GM21515 (cell line): ENCODE results near the gene MTMR3.

ENCODE experiments used
- ATAC-seq: cut with Tn5 transposase; IDR thresholded peaks from one replicate; pipeline ENCODE4 v1.9.1; 2021; ENCODE audit not compliant: unreplicated experiment

The MTMR3 gene

GRCh38 chr22:29914165-29914564 is 31.2 kb downstream of the MTMR3 start:
- no peak for ATAC-seq

- no peak for ATAC-seq
Observed at GRCh38 chr22:29914991-29915533, 32.1 kb downstream of the MTMR3 start.

- no peak for ATAC-seq
Observed at GRCh38 chr22:29916007-29916544, 33.1 kb downstream of the MTMR3 start.

DNA sequence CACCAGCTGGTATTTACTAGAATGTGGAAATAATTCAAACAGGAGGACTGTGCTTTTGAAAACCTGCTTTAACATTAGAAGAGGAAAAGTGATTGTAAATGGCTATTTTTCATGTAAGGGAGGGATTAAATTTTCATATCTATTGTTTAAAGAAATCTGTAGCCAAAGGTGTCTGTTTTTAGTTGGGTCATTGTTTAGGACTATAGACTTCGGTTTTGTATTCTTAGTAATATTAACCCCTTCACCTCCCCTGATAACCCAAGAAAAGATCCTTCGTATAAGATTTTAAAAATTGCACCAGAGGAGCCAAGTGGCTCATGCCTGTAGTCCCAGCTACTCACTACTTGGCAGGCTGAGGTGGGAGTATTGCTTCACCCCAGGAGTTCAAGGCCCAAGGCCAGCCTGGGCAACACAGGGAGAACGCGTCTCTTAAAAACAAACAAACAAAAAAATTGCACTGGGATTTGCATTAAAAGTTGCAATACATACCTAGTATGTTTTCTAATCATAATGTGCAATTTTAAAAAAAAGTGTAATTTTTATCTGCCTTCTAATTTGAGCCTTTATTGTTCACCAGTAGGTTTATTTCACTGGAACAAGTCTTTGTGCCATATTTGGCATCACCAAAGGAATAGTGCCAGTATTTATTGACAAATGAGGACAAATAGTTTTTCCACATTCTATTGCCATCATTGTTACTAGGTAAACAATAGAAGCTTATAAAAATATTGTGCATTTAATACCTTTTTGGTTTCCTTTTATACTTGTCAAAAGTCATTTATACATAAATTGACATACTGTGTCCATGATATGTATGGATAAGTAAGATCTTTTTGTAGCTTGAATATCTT is 34.3 kb downstream of the MTMR3 start:
- no peak for ATAC-seq

DNA sequence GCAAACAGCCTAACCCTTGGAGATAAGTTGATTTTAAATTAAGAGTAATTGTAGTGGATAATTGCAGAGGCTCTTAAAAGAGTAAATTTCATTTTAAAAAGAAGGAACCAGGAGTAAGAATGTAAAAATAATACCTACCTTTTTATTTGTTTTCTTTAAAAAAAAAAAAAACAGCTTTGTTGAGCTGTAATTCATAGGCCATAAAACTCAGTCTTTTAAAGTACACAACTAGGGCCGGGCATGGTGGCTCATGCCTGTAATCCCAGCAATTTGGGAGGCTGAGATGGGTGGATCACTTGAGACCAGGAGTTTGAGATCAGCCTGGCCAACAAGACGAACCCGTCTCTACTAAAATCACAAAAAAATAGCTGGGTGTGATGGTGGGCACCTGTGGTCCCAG is 42.4 kb downstream of the MTMR3 start:
- ATAC-seq, result no peak

GRCh38 chr22:29926057-29926456 is 43.1 kb downstream of the MTMR3 start:
- no peak for ATAC-seq

DNA sequence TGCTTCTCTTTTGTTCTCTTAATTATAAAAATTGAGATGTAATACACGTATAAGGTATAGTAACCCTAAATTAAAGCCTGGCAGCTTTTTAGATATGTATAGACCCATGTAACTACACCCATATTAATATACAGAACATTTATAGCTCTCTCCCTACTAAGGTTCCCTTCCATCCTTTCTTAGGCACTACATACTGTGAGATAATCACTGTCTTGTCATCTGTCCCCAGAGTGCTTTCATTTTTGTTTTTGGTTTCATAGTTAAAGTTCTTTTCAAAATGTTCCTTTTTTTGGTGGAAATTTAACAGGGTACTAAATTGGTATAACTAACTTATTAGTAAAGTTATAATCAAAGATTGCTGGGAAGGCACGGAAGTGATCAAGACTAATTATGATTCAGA is 49.2 kb downstream of the MTMR3 start:
- ATAC-seq, result no peak

GRCh38 chr22:29933619-29934018 is 50.6 kb downstream of the MTMR3 start:
- ATAC-seq, result no peak

GRCh38 chr22:29934596-29934995 is 51.6 kb downstream of the MTMR3 start:
- ATAC-seq, result no peak

DNA sequence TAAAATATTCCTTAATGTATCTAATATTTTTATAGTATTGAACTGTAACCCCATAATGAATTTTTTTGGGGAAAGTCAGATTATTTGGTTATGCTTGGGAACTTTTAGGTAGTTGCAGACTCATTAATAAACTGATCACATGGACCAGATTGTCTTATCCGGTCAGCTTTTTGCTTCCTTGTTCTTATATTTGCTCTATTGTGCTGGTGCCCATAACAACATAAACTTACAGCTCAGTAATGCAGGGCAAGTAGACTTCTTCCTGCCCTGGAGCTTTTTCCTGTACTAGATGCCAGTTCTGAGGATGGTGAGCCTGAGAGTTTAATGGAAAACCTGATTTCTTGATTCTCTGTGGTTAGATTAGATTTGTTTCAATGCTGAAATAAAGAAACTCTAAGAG is 53.2 kb downstream of the MTMR3 start:
- no peak for ATAC-seq

GRCh38 chr22:29937940-29938693 is 55.1 kb downstream of the MTMR3 start:
- ATAC-seq, result peak; percentile 51

GRCh38 chr22:29940526-29940925 is 57.6 kb downstream of the MTMR3 start:
- no peak for ATAC-seq

GRCh38 chr22:29944339-29944738 is 61.4 kb downstream of the MTMR3 start:
- no peak for ATAC-seq

- no peak for ATAC-seq
Observed at GRCh38 chr22:29945435-29945834, 62.5 kb downstream of the MTMR3 start.

DNA sequence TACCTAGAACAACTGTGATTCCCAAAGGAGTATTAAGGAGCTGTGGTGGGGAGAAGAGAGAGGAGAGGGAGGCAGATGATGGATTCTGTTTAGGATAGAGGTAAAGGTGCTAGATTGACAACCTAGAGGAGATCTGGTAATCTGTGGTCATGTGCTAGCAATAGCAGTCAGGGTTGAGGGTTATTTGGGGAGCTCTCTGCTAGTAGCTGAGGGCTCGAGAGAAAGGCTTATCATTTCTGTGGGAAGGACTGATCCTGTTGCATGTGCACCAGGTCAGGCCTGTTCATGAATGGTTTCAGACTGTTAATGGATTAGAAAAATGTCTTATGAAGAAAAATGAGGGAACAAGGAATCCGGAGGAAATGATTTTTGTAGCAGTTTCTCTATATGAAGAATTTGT is 63.2 kb downstream of the MTMR3 start:
- no peak for ATAC-seq

GRCh38 chr22:29947410-29948384 is 64.7 kb downstream of the MTMR3 start:
- no peak for ATAC-seq

GRCh38 chr22:29948385-29948769 is 65.4 kb downstream of the MTMR3 start:
- ATAC-seq, result no peak

- no peak for ATAC-seq
Observed at GRCh38 chr22:29949872-29950271, 66.9 kb downstream of the MTMR3 start.

GRCh38 chr22:29951791-29952413 is 68.9 kb downstream of the MTMR3 start:
- no peak for ATAC-seq

GRCh38 chr22:29954203-29954855 is 71.4 kb downstream of the MTMR3 start:
- ATAC-seq, result no peak
